A549 (cell line): ENCODE measurements around the gene NAT8L. TPM values are rescaled to one million over a fixed set of nuclear protein-coding genes. Genes with fewer than 3 reads are reported as not detected.

Experiments used
- ATAC-seq, 2 experiments: fragments of 200-7000 bp in 1 of 2; fragments of >200 bp in 1 of 2; cut with Nextera tagmentation in 1 of 2; cut with Tn5 transposase in 1 of 2; 3 replicates each; pipeline versions ENCODE4 v1.8.0 to v1.9.1; 2018 to 2020; ENCODE audit warnings: mild to moderate bottlenecking in 1 of 2, moderate library complexity in 1 of 2
- CTCF ChIA-PET: fragments of 300-600 bp; sonication (Branson Sonifier 250); formaldehyde crosslinking; extraction: SDS; loops from one replicate; lab custom pipeline; 2021; ENCODE audit warnings: antibody characterized with exemption, inconsistent platforms; lab: Yijun Ruan, JAX
- POLR2A ChIA-PET: fragments of 350-600 bp; formaldehyde crosslinking; extraction: SDS; loops from one replicate; lab custom pipeline; 2021; ENCODE audit warnings: antibody characterized with exemption, inconsistent platforms; lab: Yijun Ruan, JAX
- DNase-seq, 2 experiments: peaks; one replicate each; pipeline versions ENCODE4 v3.0.0 to v3.0.0-alpha.2; 2011 to 2016; ENCODE audit warnings: low read depth in 1 of 2, low spot score in 1 of 2
- FAIRE-seq: peaks from 2 replicates; lab custom pipeline; 2011; peaks lifted over from hg19 to GRCh38; lab: Jason Lieb, UNC
- H3K27ac ChIP-seq, 2 experiments: fragments of >200 bp; sonication (Bioruptor Twin); formaldehyde crosslinking; 3 replicates each; pipeline ENCODE4 v1.5.1; 2016 to 2017
- H3K4me1 ChIP-seq: fragments of >200 bp; sonication (Bioruptor Twin); formaldehyde crosslinking; 3 replicates; pipeline ENCODE4 v1.6.1; 2016
- H3K4me2 ChIP-seq: fragments of >200 bp; sonication (Bioruptor Twin); formaldehyde crosslinking; 3 replicates; pipeline ENCODE4 v1.6.1; 2016
- H3K4me3 ChIP-seq: fragments of >200 bp; sonication (Bioruptor Twin); formaldehyde crosslinking; 3 replicates; pipeline ENCODE4 v1.5.1; 2016
- H3K9me3 ChIP-seq: fragments of >200 bp; sonication (Bioruptor Twin); formaldehyde crosslinking; 3 replicates; pipeline ENCODE4 v1.6.1; 2016
- BCL3 ChIP-seq: fragments of >200 bp; sonication (Bioruptor Twin); formaldehyde crosslinking; IDR thresholded peaks from 3 replicates; pipeline ENCODE4 v1.6.1; 2016
- BHLHE40 ChIP-seq: IDR thresholded peaks from 2 replicates; pipeline ENCODE4 v1.6.1; 2012; ENCODE audit warnings: low read depth, low read length, inconsistent platforms
- CBX2 ChIP-seq: fragments of 200-600 bp; sonication (generic); IDR thresholded peaks from 2 replicates; pipeline ENCODE4 v1.6.1; 2016; ENCODE audit warnings: low read depth, mild to moderate bottlenecking, borderline replicate concordance
- CHD4 ChIP-seq: fragments of 200-600 bp; sonication (generic); IDR thresholded peaks from 2 replicates; pipeline ENCODE4 v1.6.1; 2016; ENCODE audit warnings: antibody characterized with exemption, mild to moderate bottlenecking, borderline replicate concordance
- GATA3 ChIP-seq: IDR thresholded peaks from 2 replicates; pipeline ENCODE4 v1.6.1; 2012; ENCODE audit warnings: borderline replicate concordance
- HDAC2 ChIP-seq: fragments of 200-600 bp; sonication (generic); IDR thresholded peaks from 2 replicates; pipeline ENCODE4 v1.6.1; 2016
- HEYL ChIP-seq: fragments of 250-450 bp; sonication (Bioruptor Pico); IDR thresholded peaks from 2 replicates; pipeline ENCODE4 v1.8.0; 2021; ENCODE audit warnings: mild to moderate bottlenecking, moderate library complexity
- HOXB13 ChIP-seq: fragments of 250-450 bp; sonication (Bioruptor Pico); IDR thresholded peaks from 2 replicates; pipeline ENCODE4 v1.5.0; 2020; ENCODE audit warnings: low read depth, mild to moderate bottlenecking, moderate library complexity
- HOXB5 ChIP-seq: fragments of 250-450 bp; sonication (Bioruptor Pico); IDR thresholded peaks from 2 replicates; pipeline ENCODE4 v1.5.0; 2020; ENCODE audit warnings: mild to moderate bottlenecking, moderate library complexity
- JUN ChIP-seq, 2 experiments: fragments of >200 bp; sonication (Bioruptor Twin); formaldehyde crosslinking; IDR thresholded peaks; 2 replicates in 1 of 2; 3 replicates in 1 of 2; pipeline ENCODE4 v1.6.1; 2016 to 2017
- JUNB ChIP-seq: fragments of >200 bp; sonication (Bioruptor Twin); formaldehyde crosslinking; IDR thresholded peaks from 2 replicates; pipeline ENCODE4 v1.6.1; 2016
- KDM1A ChIP-seq: fragments of 200-600 bp; sonication (generic); IDR thresholded peaks from 2 replicates; pipeline ENCODE4 v1.6.1; 2016; ENCODE audit warnings: low read depth, mild to moderate bottlenecking
- MYC ChIP-seq: IDR thresholded peaks from 2 replicates; pipeline ENCODE4 v1.6.1; 2012; ENCODE audit warnings: mild to moderate bottlenecking, inconsistent platforms, low read length, improper control_type of control experiment, borderline replicate concordance
- PHF8 ChIP-seq: fragments of 200-600 bp; sonication (generic); IDR thresholded peaks from 2 replicates; pipeline ENCODE4 v1.6.1; 2016; ENCODE audit warnings: low read depth, mild to moderate bottlenecking, antibody characterized with exemption, moderate library complexity, borderline replicate concordance
- POLR2A ChIP-seq: IDR thresholded peaks from 2 replicates; pipeline ENCODE4 v1.6.1; 2012; ENCODE audit warnings: mild to moderate bottlenecking, low read length
- RAD21 ChIP-seq, 2 experiments: fragments of >200 bp in 1 of 2; sonication (Bioruptor Twin) in 1 of 2; formaldehyde crosslinking in 1 of 2; IDR thresholded peaks in 1 of 2; conservative IDR thresholded peaks in 1 of 2; 2 replicates in 1 of 2; 3 replicates in 1 of 2; pipeline ENCODE4 v1.6.1; 2012 to 2018; ENCODE audit warnings: inconsistent platforms in 1 of 2
- RARB ChIP-seq: fragments of 250-450 bp; sonication (Bioruptor Pico); IDR thresholded peaks from 2 replicates; pipeline ENCODE4 v1.8.0; 2021; ENCODE audit warnings: mild to moderate bottlenecking, moderate library complexity
- RNF2 ChIP-seq: fragments of 200-600 bp; sonication (generic); IDR thresholded peaks from 2 replicates; pipeline ENCODE4 v1.6.1; 2016; ENCODE audit warnings: low read depth, mild to moderate bottlenecking, antibody characterized with exemption, moderate library complexity, borderline replicate concordance
- SREBF2 ChIP-seq: fragments of 450-650 bp; IDR thresholded peaks from 2 replicates; pipeline ENCODE4 v1.6.1; 2014; ENCODE audit warnings: mild to moderate bottlenecking, moderate library complexity
- ZFP36 ChIP-seq: fragments of 450-650 bp; IDR thresholded peaks from 2 replicates; pipeline ENCODE4 v1.6.1; 2014; ENCODE audit warnings: borderline replicate concordance; ENCODE audit not compliant: partially characterized antibody
- ZSCAN20 ChIP-seq: fragments of 250-450 bp; sonication (Bioruptor Pico); IDR thresholded peaks from 2 replicates; pipeline ENCODE4 v1.8.0; 2022; ENCODE audit warnings: mild to moderate bottlenecking, moderate library complexity
- WGBS: methylation state at CpG from one replicate; pipeline ENCODE4 v1.1.6; 2017; ENCODE audit errors: missing lambda C conversion rate; 5-methylcytosine and 5-hydroxymethylcytosine counted together
- polyA plus RNA-seq, 4 experiments: library from polyadenylated mRNA; depleted of rRNA in 3 of 4; stranded (reverse); fragments of >200 nt; fragmentation: RNase III in 1 of 4; extraction: RNeasy Plus Mini Kit Qiagen cat#74134 plus additional on column Dnase treatment in 1 of 4; gene quantifications; 2 replicates in 3 of 4; 3 replicates in 1 of 4; pipeline ENCODE4 v1.2.3, GENCODE V29; 2011 to 2017
- TF ChIP-seq, protein P1 (sequence below): IDR thresholded peaks from 2 replicates; pipeline ENCODE4 v1.6.1; 2012
- TF ChIP-seq, protein P2 (sequence below): fragments of 150-350 bp; IDR thresholded peaks from 2 replicates; pipeline ENCODE4 v1.6.1; 2014; ENCODE audit warnings: low read depth, mild to moderate bottlenecking, low read length
- TF ChIP-seq, protein P3 (sequence below): fragments of 250-450 bp; sonication (Bioruptor Pico); IDR thresholded peaks from 2 replicates; pipeline ENCODE4 v1.5.0; 2021; ENCODE audit warnings: mild to moderate bottlenecking, moderate library complexity, borderline replicate concordance

Gene NAT8L
- polyA plus RNA-seq, 2 of the 4 experiments (the other 2 are of a cell fraction): 2.6 to 8.2 TPM

- TF ChIP-seq KDM1A (peak; percentile 94; the same call in 1 of the 2 replicates), CBX2 (no peak), POLR2A (peak; percentile 74), HDAC2 (0 out of 2 replicates have a peak, but pooled peaks have one; percentile 33), RNF2 (peak; percentile 52; the same call in 1 of the 2 replicates)
- TF ChIP-seq, all 56 proteins: peak for 9
These were observed 17.6 kb upstream of the NAT8L start (continued) for GRCh38 chr4:2041239-2042130.

- POLR2A ChIA-PET: no interaction called here
- peak overlapping the region; percentile 87 for H3K4me2 ChIP-seq
- DNase-seq: no peak
These were observed 16.8 kb upstream of the NAT8L start for GRCh38 chr4:2042204-2042946.

DNA sequence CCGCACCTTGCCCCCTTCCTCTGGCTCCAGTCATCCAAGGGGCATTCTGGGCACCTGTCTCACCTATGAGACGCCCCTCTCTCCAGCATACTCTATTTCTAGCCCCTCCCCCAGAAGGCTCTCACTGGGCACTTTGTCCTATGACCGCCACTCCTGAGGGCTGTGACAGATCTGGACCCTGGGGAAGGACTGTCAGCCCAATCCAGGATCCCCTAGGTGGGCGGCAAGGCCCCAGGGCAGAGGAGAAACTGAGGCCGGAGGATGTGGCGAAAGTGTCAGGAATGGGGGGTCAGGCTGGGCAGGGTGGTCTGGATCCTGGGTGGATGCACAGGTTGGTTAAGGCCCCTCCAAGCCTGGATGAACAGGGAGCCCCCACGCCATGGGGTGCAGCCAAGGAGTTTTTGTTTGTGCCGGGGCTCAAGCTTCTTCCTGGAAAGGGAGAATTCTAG lies 16.2 kb upstream of the NAT8L start:
- no peaks in the 10 kb centered on the region for H3K4me1 ChIP-seq
- ATAC-seq (no peak), DNase-seq (no peak), FAIRE-seq (no peak)
- H3K4me3 ChIP-seq: peak overlapping the region; percentile 99
- WGBS: 85% methylated on average over 8 of the region's 8 CpGs
- peak overlapping the region; percentile 87 for H3K4me2 ChIP-seq
- TF ChIP-seq GATA3: no peak
- TF ChIP-seq HOXB13 (CRISPR knock-in tag): no peak
- TF ChIP-seq JUN (IDR thresholded peaks at IDR 0.05): no peak
- TF ChIP-seq MYC: no peak
- TF ChIP-seq, protein P1, sequence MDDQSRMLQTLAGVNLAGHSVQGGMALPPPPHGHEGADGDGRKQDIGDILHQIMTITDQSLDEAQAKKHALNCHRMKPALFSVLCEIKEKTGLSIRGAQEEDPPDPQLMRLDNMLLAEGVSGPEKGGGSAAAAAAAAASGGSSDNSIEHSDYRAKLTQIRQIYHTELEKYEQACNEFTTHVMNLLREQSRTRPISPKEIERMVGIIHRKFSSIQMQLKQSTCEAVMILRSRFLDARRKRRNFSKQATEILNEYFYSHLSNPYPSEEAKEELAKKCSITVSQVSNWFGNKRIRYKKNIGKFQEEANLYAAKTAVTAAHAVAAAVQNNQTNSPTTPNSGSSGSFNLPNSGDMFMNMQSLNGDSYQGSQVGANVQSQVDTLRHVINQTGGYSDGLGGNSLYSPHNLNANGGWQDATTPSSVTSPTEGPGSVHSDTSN: no peak
- no peak for TF ChIP-seq BHLHE40
- TF ChIP-seq RAD21 (conservative IDR thresholded peaks at IDR 0.05 in 1 of 2, IDR thresholded peaks at IDR 0.05 in 1 of 2): no peak
- no peak for TF ChIP-seq ZFP36
- TF ChIP-seq RARB (CRISPR knock-in tag): no peak
- no peak for TF ChIP-seq CBX2
- TF ChIP-seq, protein P2, sequence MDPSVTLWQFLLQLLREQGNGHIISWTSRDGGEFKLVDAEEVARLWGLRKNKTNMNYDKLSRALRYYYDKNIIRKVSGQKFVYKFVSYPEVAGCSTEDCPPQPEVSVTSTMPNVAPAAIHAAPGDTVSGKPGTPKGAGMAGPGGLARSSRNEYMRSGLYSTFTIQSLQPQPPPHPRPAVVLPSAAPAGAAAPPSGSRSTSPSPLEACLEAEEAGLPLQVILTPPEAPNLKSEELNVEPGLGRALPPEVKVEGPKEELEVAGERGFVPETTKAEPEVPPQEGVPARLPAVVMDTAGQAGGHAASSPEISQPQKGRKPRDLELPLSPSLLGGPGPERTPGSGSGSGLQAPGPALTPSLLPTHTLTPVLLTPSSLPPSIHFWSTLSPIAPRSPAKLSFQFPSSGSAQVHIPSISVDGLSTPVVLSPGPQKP: no peak
- TF ChIP-seq CHD4: no peak
- TF ChIP-seq, protein P3, sequence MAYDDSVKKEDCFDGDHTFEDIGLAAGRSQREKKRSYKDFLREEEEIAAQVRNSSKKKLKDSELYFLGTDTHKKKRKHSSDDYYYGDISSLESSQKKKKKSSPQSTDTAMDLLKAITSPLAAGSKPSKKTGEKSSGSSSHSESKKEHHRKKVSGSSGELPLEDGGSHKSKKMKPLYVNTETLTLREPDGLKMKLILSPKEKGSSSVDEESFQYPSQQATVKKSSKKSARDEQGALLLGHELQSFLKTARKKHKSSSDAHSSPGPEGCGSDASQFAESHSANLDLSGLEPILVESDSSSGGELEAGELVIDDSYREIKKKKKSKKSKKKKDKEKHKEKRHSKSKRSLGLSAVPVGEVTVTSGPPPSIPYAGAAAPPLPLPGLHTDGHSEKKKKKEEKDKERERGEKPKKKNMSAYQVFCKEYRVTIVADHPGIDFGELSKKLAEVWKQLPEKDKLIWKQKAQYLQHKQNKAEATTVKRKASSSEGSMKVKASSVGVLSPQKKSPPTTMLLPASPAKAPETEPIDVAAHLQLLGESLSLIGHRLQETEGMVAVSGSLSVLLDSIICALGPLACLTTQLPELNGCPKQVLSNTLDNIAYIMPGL (CRISPR knock-in tag): no peak
- TF ChIP-seq PHF8: no peak
- POLR2A ChIA-PET: no interaction called here
- H3K27ac ChIP-seq: peak overlapping the region in 1 of 2 experiments; percentile 96; a peak in 3 of 6 replicates
- CTCF ChIA-PET: no interaction called here
- peaks cover 4% of the 10 kb centered on the region; the same call in 1 of the 3 replicates for H3K9me3 ChIP-seq

More at GRCh38 chr4:2042204-2042946, 16.8 kb upstream of the NAT8L start:
- TF ChIP-seq SREBF2 (no peak), HEYL (no peak), HOXB5 (CRISPR knock-in tag) (no peak), BCL3 (no peak), ZSCAN20 (CRISPR knock-in tag) (no peak), JUNB (no peak), KDM1A (no peak)
- TF ChIP-seq, protein P1: no peak
- Histone ChIP-seq H3K4me1 (no peaks in the 10 kb centered on the region), H3K27ac (peak overlapping the region; percentile 96 to 97), H3K4me3 (peak overlapping the region; percentile 99), H3K9me3 (peaks cover 4% of the 10 kb centered on the region; the same call in 1 of the 3 replicates)
- FAIRE-seq (no peak), ATAC-seq (peak; percentile 29 to 58)
- 13% methylated on average over 2 of the region's 80 CpGs for WGBS
- CTCF ChIA-PET: no interaction called here
